Activated gamma-delta T cell treated with anti-CD3 and anti-CD28 coated beads, Interleukin-2, amount 50 U/mL, for 16 hours (primary cell): ENCODE data around the gene MAML1.

Experiments
- DNase-seq: peaks from one replicate; pipeline ENCODE4 v3.0.0-alpha.2; 2020; ENCODE audit warnings: low read depth

The MAML1 gene

DNA sequence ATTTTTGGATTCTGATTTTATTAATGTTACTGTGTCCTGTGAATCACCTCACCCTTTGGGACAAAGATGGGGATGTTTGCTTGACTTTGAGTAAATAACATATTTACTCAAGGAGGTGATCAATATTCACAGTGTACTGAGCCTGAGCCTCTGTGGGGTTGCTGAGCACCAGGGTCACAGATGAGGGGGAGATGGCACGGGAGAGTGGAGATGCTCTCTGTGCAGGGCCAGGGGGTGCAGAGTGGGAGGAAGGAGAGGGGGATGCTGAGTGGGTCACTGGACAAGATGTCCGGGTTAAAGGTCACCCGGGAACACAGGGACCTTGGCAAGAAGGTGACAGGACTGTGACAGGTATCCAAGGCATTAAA lies 92.1 kb downstream of the MAML1 start:
- DNase-seq: no peak

DNA sequence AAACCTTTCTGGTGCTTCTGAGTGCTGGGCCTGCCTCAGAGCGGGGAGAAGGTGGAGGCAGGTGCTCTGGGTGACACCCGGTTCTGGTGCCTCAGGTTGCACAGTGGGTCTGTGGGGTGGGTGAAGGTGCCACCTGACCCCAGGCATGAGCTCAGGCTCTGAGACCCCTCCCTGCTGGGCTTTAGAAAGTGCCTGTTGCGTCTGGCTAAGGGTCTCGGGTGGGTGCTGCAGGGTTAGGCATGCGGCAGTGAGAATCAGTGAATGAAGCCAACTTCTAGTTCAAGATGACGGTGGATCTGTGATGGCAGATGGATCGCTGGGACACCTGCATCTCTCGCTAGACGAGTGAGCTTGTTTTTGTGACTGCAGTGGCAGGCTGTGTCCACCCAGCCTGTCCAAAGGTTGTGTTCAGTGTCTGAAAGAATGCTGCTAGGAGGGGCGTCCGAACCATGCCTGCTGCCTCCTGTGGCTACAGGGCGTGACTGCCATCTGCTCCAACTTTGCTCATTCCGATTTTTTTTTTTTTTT lies 93.1 kb downstream of the MAML1 start:
- no peak for DNase-seq
